ENCODE measurements around the gene GNAS-AS1.

The GNAS-AS1 gene

DNA sequence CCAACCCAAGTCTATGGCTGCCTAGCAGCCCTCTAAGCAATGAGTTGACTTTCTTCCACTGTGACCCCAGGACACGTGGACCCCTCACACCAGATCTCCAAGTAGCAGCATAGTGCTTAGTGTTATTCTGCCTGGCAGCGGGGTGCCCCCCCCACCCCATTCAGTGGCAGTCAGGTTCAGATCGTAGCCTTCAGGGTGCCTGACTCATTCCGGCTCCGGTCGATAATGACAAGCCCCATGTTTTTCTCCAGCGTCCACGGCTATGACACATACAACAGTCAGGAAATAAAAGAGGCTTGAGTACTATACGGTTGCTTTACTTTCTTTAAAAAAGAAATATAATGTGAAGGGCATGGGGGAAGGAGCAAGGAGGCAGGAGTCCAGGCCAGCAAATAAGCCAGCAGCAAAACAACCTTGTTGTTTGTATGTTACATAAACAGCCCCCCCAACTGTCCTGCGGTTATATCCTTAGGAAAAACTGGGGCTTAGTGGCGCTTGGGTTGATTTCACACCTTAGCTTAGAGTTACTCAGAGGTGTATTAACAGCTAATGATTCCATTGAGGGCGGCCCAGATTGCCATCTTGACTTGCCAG is 24.9 kb upstream of the GNAS-AS1 start:
- Mint-ChIP-seq H3K27me3 (no peaks in the 10 kb centered on the region), H3K9me3 (no peaks in the 10 kb centered on the region), H3K4me1 (peaks cover 30% of the 10 kb centered on the region), H3K4me3 (no peak overlapping the region), H3K27ac (no peak overlapping the region), H3K36me3 (no peaks in the 10 kb centered on the region)

DNA sequence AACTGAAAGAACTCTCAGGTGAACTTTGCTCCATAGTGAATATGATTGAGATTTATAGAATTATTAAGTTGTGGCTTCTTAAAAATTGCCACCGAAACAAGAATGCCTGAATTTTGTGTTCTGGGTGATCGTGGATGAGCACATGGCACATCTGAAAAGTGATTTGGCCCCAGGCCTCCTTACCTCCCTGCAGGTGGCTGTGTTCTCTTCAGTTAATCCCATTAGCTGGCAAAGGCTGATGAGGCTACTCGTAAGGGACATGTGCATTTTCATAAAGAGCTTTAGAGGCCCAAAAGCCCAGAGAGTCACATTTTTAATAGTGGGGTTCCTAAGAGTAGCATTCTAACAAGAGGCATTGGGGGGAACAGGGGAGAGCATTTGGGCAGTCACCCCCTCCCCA is 24.4 kb upstream of the GNAS-AS1 start:
- no peaks in the 10 kb centered on the region for H3K36me3 Mint-ChIP-seq
- H3K9me3 Mint-ChIP-seq = no peaks in the 10 kb centered on the region
- H3K4me3 Mint-ChIP-seq = no peak overlapping the region
- no peak overlapping the region for H3K27ac Mint-ChIP-seq
- H3K27me3 Mint-ChIP-seq = no peaks in the 10 kb centered on the region
- H3K4me1 Mint-ChIP-seq = peaks cover 30% of the 10 kb centered on the region

DNA sequence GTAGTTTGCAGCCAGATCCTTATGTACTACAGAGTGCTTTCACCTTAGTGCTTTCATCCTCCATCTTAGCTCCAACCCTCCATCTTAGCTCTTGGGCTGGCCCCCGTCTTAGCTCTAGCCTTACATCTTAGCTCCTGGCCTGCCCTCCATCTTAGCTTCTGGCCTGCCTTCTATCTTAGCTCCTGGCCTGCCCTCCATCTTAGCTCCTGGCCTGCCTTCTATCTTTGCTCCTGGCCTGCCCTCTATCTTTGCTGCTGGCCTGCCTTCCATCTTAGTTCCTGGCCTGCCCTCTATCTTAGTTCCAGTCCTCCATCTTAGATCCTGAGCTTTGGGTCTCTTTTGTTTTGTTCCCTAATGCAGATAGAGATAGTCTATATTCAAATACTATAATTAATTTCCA is 23.8 kb upstream of the GNAS-AS1 start:
- Mint-ChIP-seq H3K9me3 (no peaks in the 10 kb centered on the region), H3K27me3 (no peaks in the 10 kb centered on the region), H3K4me3 (no peak overlapping the region)

DNA sequence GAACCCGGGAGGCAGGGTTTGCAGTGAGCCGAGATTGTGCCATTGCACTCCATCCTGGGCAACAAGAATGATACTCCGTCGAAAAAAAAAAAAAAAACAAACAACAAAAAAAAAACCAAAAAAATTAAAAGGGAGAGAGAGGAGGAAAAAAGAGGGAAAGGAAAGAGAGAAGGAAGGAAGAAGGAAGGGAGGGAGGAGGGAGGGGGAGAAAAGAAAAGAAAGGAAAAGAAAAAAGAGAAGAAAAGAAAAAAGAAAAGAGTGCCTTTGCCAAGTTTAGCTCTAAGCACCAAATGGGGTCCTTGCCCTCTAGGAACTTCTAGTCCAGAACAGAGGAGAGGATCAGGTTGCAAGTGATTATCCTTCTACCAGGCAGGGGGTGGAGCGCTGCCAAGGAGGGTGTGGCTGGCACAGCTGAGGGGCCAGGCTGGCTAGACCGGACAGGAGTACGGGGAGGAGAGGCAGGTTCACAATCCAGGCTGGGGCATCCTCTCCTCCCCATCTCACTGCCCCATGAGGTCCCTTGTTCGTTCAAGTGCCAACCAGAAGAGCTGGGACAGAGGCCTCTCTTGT is 20.9 kb upstream of the GNAS-AS1 start:
- peaks cover 7% of the 10 kb centered on the region for H3K4me1 Mint-ChIP-seq
- H3K4me3 Mint-ChIP-seq = no peak overlapping the region
- no peaks in the 10 kb centered on the region for H3K36me3 Mint-ChIP-seq
- H3K9me3 Mint-ChIP-seq = no peaks in the 10 kb centered on the region
- no peak overlapping the region for H3K27ac Mint-ChIP-seq
- H3K27me3 Mint-ChIP-seq = no peaks in the 10 kb centered on the region

More for the DNA sequence above, 23.8 kb upstream of the GNAS-AS1 start:
- Mint-ChIP-seq H3K27ac (no peak overlapping the region), H3K4me1 (peaks cover 27% of the 10 kb centered on the region), H3K36me3 (no peaks in the 10 kb centered on the region)

DNA sequence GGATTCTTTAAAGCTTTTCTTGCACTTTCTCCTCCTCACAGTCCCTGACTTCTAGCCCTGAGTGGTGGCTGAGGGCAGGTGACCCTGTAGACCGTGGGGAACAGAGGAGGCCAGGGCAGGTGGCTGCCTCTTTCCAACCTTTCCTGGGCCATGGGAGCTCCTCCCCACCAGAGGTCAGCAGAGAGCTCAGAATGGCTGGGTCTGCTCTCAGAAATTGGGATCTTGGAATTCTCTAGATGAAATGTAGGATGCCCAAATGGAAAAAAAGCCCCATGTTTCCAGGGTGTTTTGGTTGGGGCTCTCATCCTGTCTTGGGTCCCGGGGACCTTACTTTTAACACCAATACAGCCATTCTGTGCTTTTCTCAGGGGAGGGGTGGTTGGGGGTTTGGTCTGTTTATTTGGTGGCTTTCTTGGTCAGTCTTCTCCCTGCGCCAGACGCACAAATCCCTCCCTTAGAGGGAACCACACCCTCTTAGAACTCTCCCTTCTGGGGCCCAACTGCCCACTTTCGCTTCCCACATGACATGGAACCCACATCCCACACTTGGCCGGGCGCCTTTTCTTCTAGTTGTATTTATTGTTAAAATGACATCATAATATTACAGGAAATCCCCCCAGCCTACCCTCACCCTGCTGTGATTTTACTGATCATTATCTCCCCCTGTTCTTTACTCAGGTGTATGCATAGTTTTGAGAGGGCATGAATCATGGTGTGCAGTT is 19.8 kb upstream of the GNAS-AS1 start:
- Mint-ChIP-seq H3K27ac (peak overlapping the region; percentile 8), H3K36me3 (no peaks in the 10 kb centered on the region), H3K4me1 (peaks cover 6% of the 10 kb centered on the region), H3K9me3 (no peaks in the 10 kb centered on the region), H3K27me3 (no peaks in the 10 kb centered on the region), H3K4me3 (no peak overlapping the region)

DNA sequence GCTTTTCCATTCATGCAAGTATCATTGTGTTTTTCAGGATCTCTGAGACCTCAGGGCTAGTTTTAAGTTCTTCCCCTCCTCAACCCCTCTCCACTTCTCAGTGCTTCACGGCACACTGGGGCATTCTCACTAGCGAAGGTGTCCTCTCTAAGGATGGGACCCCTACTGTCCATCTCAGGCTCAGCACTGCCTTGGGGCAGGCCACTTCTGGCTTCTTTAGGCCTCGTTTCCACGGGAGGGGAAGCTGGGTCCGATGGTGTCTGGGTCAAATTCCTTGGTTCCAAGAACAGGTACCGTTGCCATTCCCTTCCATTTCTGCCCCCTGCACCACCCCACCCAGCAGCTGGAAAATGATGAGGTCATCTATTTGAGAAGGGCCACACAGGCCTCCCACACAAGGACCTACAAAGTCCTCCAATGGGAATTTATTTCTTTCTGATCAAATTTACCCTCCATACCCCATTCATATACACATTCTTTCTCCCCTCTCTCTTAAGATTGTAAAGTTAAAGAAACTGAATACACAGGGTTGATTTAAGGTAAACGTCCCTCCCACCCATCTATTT is 19.0 kb upstream of the GNAS-AS1 start:
- Mint-ChIP-seq H3K9me3 (no peaks in the 10 kb centered on the region), H3K4me1 (peaks cover 6% of the 10 kb centered on the region), H3K36me3 (no peaks in the 10 kb centered on the region), H3K4me3 (no peak overlapping the region), H3K27ac (no peak overlapping the region), H3K27me3 (no peaks in the 10 kb centered on the region)

DNA sequence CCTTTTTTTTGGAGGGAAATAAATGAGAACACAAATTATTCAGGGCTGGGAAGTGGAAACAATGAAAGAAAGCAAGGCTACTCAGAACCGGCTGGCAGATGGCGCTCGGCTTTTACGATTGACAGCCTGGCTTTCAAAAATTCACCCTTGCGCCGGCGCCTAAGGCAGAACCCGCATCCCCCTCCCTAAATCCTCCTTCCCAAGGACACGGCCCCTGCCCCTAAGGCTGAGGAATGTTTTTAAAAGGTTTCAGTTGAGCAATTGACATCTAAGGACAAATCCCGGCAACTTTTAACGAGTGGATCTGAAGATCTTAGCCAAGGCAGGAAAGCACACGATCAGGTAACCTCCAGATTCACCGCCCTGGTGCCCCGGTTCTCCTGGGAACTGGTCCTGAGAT is 18.1 kb upstream of the GNAS-AS1 start:
- Mint-ChIP-seq H3K4me1 (peaks cover 6% of the 10 kb centered on the region), H3K9me3 (no peaks in the 10 kb centered on the region), H3K27ac (no peak overlapping the region), H3K4me3 (no peak overlapping the region), H3K36me3 (no peaks in the 10 kb centered on the region), H3K27me3 (no peaks in the 10 kb centered on the region)

DNA sequence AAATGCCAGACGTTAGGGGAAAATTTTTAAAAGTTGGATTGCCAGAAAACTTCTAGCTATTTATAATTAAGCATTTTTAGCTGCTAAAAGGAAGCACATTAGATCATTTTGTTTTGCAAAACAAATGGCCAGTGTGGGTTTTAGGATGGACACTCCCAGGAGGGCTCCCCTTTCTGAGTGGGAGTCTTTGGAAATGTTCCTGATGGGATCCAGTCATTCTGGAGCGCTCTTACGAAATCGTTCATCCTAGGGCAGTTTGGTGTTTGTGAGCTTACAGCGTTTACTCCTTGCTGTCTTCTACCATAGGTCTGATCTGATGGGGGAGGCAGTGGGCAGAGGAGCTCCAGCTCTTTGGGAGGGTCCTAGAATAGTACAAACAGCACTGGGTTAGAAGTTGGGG is 16.5 kb upstream of the GNAS-AS1 start:
- H3K27ac Mint-ChIP-seq = no peak overlapping the region
- no peaks in the 10 kb centered on the region for H3K9me3 Mint-ChIP-seq
- H3K4me1 Mint-ChIP-seq = peaks cover 11% of the 10 kb centered on the region
- no peak overlapping the region for H3K4me3 Mint-ChIP-seq
- no peaks in the 10 kb centered on the region for H3K36me3 Mint-ChIP-seq
- no peaks in the 10 kb centered on the region for H3K27me3 Mint-ChIP-seq

DNA sequence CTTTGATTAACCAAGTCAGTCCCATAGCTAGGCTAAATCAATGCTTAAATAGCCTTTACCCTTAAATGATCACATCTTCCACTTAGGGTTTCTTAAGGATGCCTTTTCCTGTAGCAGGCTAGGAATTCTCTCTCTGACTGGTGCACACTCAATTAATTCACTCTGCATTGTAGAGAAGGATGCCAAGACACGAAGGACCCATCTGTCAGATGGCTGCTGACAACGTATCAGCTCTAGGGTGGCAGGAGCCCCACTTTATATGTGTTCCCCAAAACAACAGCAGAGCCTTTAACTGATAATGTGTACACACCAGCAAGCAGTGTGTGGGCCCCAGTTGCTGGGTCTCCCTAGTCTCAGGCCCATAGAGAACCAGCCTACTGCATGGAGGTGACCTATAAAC is 15.1 kb upstream of the GNAS-AS1 start:
- no peaks in the 10 kb centered on the region for H3K9me3 Mint-ChIP-seq
- no peaks in the 10 kb centered on the region for H3K36me3 Mint-ChIP-seq
- H3K27ac Mint-ChIP-seq = no peak overlapping the region
- no peak overlapping the region for H3K4me3 Mint-ChIP-seq
- peaks cover 5% of the 10 kb centered on the region for H3K27me3 Mint-ChIP-seq
- H3K4me1 Mint-ChIP-seq = peaks cover 9% of the 10 kb centered on the region

DNA sequence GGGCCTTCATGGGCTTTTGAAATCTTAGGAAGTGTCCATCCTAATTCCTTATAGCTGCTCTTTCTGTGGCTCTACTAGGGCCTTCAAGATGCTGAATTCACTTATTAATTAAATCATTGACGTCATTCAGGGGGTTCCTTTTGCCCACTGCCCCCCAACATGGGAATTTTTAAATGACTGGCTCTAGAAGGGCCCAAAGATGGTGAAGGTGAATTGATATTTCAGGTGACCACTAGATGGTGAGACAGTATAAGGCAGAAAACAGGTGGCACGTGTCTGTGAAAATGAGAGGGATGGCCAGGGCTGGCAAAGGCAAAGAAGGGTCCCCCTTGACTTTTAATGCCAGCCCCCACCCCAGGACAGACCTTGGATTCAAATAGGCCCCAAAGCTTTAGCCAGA is 13.6 kb upstream of the GNAS-AS1 start:
- H3K4me1 Mint-ChIP-seq = peaks cover 5% of the 10 kb centered on the region
- peaks cover 8% of the 10 kb centered on the region for H3K27me3 Mint-ChIP-seq
- H3K9me3 Mint-ChIP-seq = no peaks in the 10 kb centered on the region
- no peaks in the 10 kb centered on the region for H3K36me3 Mint-ChIP-seq
- no peak overlapping the region for H3K4me3 Mint-ChIP-seq
- H3K27ac Mint-ChIP-seq = no peak overlapping the region

DNA sequence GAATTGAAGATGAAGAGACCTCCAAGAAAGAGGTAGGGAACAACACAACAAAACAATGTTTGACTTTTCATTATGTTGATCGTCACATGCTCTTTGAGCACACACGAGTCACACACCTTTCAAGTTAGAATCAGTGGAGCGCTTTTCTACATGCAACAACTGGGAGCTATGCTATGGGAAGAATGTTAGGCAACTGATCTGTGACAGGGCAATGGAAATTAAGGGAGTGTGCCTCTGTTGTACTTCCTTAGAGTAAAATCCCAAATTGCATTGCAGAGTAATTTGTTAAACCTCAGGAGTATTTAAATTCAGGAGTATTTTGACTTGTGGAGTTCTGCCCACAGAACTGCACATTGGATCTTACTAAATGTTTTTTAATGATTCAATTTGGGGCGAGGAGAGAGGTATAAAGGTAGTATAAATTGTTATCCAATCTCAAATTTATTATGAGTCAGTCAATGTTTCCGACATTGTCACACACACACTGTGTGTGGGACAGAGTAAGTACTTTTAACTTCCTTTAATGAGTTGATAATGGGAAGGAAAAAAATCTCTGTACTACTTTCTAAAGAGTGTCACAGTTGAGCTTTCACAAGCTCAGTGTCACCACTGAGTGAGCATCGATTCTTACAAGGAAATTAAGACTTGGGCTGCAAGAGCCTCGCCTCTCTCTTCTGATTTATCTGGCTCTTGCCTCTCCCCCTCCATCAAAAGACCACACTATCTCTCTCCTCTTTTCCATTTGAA is 12.5 kb upstream of the GNAS-AS1 start:
- Mint-ChIP-seq H3K36me3 (no peaks in the 10 kb centered on the region), H3K4me3 (no peak overlapping the region), H3K27me3 (peaks cover 8% of the 10 kb centered on the region), H3K27ac (no peak overlapping the region), H3K4me1 (peaks cover 5% of the 10 kb centered on the region), H3K9me3 (no peaks in the 10 kb centered on the region)

DNA sequence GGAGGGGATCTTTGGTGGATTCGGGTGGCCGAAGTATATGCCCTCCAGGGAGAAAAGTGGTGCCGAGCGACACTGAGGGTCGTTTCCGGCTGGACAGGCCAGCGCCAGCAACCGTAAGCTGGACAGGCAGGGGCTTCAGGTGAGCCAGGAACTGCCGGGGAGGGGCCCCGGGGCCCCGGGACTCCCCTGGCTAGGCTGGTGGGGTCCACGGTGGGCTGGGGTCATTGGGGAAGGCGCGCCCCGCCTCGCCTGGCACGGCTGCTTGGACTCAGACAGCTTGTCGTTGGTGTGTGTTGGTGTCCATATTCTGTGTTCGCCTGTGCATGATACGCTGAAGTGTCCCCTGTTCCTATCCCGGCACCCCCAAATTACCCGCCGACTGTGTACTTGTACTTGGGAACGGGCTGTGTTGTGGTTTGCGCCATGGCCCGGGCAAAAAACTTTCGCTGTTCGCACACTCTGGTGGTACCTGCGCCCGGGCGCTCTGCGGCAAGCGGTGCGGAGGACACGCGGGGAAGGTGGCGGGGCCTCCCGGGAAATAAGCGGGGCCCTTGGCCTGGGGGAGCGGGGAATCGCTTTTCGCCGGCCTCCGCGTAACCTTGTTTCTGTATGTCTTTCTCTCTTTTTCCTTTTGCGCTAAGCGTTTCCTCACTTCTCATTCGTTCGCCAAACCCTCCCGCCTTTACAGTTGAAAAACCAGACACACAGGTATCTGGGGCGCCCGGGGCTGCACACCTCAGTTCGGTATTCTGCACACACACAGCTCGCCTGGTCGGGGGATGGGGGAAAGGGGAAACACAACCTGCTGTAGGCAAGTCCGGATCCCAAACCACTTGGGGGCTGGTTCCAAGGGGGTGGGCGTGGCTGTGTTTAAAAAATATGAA is 5.0 kb upstream of the GNAS-AS1 start:
- H3K27ac Mint-ChIP-seq = no peak overlapping the region
- H3K36me3 Mint-ChIP-seq = peaks cover 1% of the 10 kb centered on the region
- H3K27me3 Mint-ChIP-seq = peaks cover 11% of the 10 kb centered on the region
- peaks cover 15% of the 10 kb centered on the region for H3K4me1 Mint-ChIP-seq
- H3K9me3 Mint-ChIP-seq = no peaks in the 10 kb centered on the region
- H3K4me3 Mint-ChIP-seq = peak overlapping the region; percentile 56

DNA sequence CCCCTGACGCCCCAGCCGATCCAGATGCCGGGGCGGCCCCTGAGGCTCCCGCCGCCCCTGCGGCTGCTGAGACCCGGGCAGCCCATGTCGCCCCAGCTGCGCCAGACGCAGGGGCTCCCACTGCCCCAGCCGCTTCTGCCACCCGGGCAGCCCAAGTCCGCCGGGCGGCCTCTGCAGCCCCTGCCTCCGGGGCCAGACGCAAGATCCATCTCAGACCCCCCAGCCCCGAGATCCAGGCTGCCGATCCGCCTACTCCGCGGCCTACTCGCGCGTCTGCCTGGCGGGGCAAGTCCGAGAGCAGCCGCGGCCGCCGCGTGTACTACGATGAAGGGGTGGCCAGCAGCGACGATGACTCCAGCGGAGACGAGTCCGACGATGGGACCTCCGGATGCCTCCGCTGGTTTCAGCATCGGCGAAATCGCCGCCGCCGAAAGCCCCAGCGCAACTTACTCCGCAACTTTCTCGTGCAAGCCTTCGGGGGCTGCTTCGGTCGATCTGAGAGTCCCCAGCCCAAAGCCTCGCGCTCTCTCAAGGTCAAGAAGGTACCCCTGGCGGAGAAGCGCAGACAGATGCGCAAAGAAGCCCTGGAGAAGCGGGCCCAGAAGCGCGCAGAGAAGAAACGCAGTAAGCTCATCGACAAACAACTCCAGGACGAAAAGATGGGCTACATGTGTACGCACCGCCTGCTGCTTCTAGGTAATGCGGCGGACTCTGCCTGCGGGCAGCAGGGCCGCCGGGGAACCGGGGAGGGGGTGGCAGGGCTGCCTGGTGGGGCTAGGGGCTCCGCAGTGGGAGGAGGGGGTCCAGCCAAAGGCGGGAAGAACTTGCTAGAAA is 4.2 kb upstream of the GNAS-AS1 start:
- Mint-ChIP-seq H3K4me3 (peak overlapping the region; percentile 44), H3K4me1 (peaks cover 22% of the 10 kb centered on the region), H3K36me3 (peaks cover 1% of the 10 kb centered on the region), H3K27me3 (peaks cover 9% of the 10 kb centered on the region), H3K27ac (no peak overlapping the region), H3K9me3 (no peaks in the 10 kb centered on the region)

DNA sequence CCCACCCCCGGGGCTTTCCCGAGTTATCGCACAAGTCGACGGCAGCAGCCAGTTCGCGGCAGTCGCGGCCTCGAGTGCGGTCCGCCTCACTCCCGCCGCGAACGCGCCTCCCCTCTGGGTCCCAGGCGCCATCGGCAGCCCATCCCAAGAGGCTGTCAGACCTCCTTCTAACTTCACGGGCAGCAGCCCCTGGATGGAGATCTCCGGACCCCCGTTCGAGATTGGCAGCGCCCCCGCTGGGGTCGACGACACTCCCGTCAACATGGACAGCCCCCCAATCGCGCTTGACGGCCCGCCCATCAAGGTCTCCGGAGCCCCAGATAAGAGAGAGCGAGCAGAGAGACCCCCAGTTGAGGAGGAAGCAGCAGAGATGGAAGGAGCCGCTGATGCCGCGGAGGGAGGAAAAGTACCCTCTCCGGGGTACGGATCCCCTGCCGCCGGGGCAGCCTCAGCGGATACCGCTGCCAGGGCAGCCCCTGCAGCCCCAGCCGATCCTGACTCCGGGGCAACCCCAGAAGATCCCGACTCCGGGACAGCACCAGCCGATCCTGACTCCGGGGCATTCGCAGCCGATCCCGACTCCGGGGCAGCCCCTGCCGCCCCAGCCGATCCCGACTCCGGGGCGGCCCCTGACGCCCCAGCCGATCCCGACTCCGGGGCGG is 3.4 kb upstream of the GNAS-AS1 start:
- Mint-ChIP-seq H3K4me1 (peaks cover 22% of the 10 kb centered on the region), H3K4me3 (peak overlapping the region; percentile 68), H3K27me3 (peaks cover 11% of the 10 kb centered on the region), H3K27ac (no peak overlapping the region), H3K9me3 (no peaks in the 10 kb centered on the region), H3K36me3 (peaks cover 1% of the 10 kb centered on the region)

Measured in activated naive CD4-positive, alpha-beta T cell treated with anti-CD3 and anti-CD28 coated beads, Interleukin-2, amount 50 U/mL, for 24 hours (primary cell).